Adrenal gland (tissue), 5 donors: ENCODE results near the gene PFKFB4.

ENCODE experiments used
- POLR2A ChIP-seq, 2 donors: fragments of 450-650 bp; IDR thresholded peaks; one replicate each; pipeline ENCODE4 v1.6.1; 2017; ENCODE audit warnings: antibody characterized with exemption in 2 of 2, mild to moderate bottlenecking in 2 of 2, moderate library complexity in 1 of 2
- TF ChIP-seq, protein P1 (sequence below), 6 experiments: fragments of 450-650 bp in 4 of 6; fragments of 200-600 bp in 2 of 6; sonication (generic) in 1 of 6; IDR thresholded peaks; 1 replicate in 5 of 6; 2 replicates in 1 of 6; pipeline versions ENCODE4 v1.5.1 to v1.8.0; 2016 to 2021; ENCODE audit warnings: antibody characterized with exemption in 6 of 6, mild to moderate bottlenecking in 2 of 6, moderate library complexity in 1 of 6
- donor health status: DM: no; HTN: no; CAD: no.

DNA sequence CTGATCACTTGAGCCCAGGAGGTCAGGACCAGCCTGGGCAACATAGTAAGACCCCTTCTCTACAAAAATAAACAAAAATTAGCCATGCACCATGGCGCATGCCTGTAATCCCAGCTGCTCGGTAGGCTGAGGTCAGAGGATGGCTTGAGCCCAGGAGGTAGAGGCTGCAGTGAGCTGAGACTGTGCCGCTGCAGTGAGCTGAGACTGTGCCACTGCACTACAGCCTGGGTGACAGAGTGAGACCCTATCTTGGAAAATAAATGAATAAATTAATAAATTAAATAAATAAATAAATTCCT lies 63.5 kb downstream of the PFKFB4 start:
- no peak for TF ChIP-seq POLR2A (IDR thresholded peaks at IDR 0.05)
- TF ChIP-seq, protein P1, sequence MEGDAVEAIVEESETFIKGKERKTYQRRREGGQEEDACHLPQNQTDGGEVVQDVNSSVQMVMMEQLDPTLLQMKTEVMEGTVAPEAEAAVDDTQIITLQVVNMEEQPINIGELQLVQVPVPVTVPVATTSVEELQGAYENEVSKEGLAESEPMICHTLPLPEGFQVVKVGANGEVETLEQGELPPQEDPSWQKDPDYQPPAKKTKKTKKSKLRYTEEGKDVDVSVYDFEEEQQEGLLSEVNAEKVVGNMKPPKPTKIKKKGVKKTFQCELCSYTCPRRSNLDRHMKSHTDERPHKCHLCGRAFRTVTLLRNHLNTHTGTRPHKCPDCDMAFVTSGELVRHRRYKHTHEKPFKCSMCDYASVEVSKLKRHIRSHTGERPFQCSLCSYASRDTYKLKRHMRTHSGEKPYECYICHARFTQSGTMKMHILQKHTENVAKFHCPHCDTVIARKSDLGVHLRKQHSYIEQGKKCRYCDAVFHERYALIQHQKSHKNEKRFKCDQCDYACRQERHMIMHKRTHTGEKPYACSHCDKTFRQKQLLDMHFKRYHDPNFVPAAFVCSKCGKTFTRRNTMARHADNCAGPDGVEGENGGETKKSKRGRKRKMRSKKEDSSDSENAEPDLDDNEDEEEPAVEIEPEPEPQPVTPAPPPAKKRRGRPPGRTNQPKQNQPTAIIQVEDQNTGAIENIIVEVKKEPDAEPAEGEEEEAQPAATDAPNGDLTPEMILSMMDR (IDR thresholded peaks at IDR 0.05), result no peak
